K562 (cell line): ENCODE data around the gene S100A7A. TPM values are rescaled to one million over a fixed set of nuclear protein-coding genes. Genes with fewer than 3 reads are reported as not detected.

ENCODE experiments used
- ATAC-seq: fragments of 200-7000 bp; cut with Tn5 transposase; 3 replicates; pipeline ENCODE4 v1.9.1; 2020; ENCODE audit warnings: moderate library complexity
- BruUV-seq: library from RNA; stranded (reverse); fragments of 400-500 nt; replicated peaks from 2 replicates; lab custom pipeline; 2021; lab: Mats Ljungman, UMichigan
- CTCF ChIA-PET: fragments of 300-600 bp; formaldehyde crosslinking; extraction: SDS; loops from one replicate; lab custom pipeline; 2021; ENCODE audit warnings: low intra/inter-chr PET ratio; lab: Yijun Ruan, JAX
- POLR2A ChIA-PET: fragments of 300-600, 350-650 bp; sonication (Branson Sonifier 250); formaldehyde crosslinking; extraction: SDS; loops from one replicate; lab custom pipeline; 2021; ENCODE audit warnings: antibody characterized with exemption, inconsistent platforms; lab: Yijun Ruan, JAX
- DNase-seq, 4 experiments: peaks; one replicate each; pipeline versions ENCODE4 v3.0.0 to v3.0.0-alpha.2; 2011 to 2018; ENCODE audit warnings: low spot score in 3 of 4, mixed read lengths in 3 of 4; ENCODE audit errors: extremely low read depth in 1 of 4
- FAIRE-seq: peaks from 2 replicates; lab custom pipeline; 2011; peaks lifted over from hg19 to GRCh38; lab: Jason Lieb, UNC
- H2AFZ ChIP-seq: 2 replicates; pipeline ENCODE4 v1.6.0; 2011; ENCODE audit warnings: low read depth, low read length, control low read depth, inconsistent platforms
- H3K27ac ChIP-seq: fragments of 200-600 bp; 3 replicates; pipeline ENCODE4 v1.8.0; 2011; ENCODE audit warnings: low read depth, mild to moderate bottlenecking, control low read depth, inconsistent platforms, low read length, moderate library complexity, mixed read lengths; ENCODE audit errors: extremely low read depth
- H3K27me3 ChIP-seq, 2 experiments: fragments of 300-600 bp in 1 of 2; 2 replicates in 1 of 2; 3 replicates in 1 of 2; pipeline versions ENCODE4 v1.6.0 to v1.8.0; 2011; ENCODE audit warnings: inconsistent platforms in 2 of 2, low read length in 2 of 2, mild to moderate bottlenecking in 1 of 2, mixed read lengths in 1 of 2, moderate library complexity in 1 of 2; ENCODE audit not compliant: control insufficient read depth in 2 of 2, insufficient read depth in 2 of 2
- H3K36me3 ChIP-seq: fragments of 300-600 bp; 3 replicates; pipeline ENCODE4 v1.8.0; 2011; ENCODE audit warnings: mild to moderate bottlenecking, low read length, inconsistent platforms; ENCODE audit not compliant: control insufficient read depth, insufficient read depth
- H3K4me1 ChIP-seq, 2 experiments: fragments of 200-600 bp in 1 of 2; replicated peaks in 1 of 2; 2 replicates in 1 of 2; 3 replicates in 1 of 2; pipeline versions ENCODE4 v1.5.1 to v1.8.0; 2011; ENCODE audit warnings: inconsistent platforms in 2 of 2, low read length in 2 of 2, mild to moderate bottlenecking in 1 of 2, mixed read lengths in 1 of 2, moderate library complexity in 1 of 2; ENCODE audit not compliant: control insufficient read depth in 2 of 2, insufficient read depth in 2 of 2
- H3K4me2 ChIP-seq: 2 replicates; pipeline ENCODE4 v1.6.1; 2011; ENCODE audit warnings: low read length, control low read depth, inconsistent platforms, mixed read lengths; ENCODE audit not compliant: insufficient read depth
- H3K4me3 ChIP-seq: fragments of 200-600 bp; sonication (generic), shearing (Covaris generic); 2 replicates; pipeline ENCODE4 v1.5.1; 2016; ENCODE audit warnings: control low read depth, inconsistent platforms
- H3K79me2 ChIP-seq: fragments of 200-600 bp; 3 replicates; pipeline ENCODE4 v1.8.0; 2011; ENCODE audit warnings: low read length, inconsistent platforms; ENCODE audit not compliant: control insufficient read depth, insufficient read depth
- H3K9ac ChIP-seq, 2 experiments: 2 replicates each; pipeline versions ENCODE4 v1.6.0 to v1.6.1; 2011; ENCODE audit warnings: low read depth in 2 of 2, low read length in 2 of 2, control low read depth in 1 of 2, inconsistent platforms in 1 of 2, mild to moderate bottlenecking in 1 of 2, mixed read lengths in 1 of 2; ENCODE audit not compliant: insufficient read depth in 1 of 2
- H3K9me1 ChIP-seq: one replicate; pipeline ENCODE4 v1.6.0; 2011; ENCODE audit warnings: inconsistent platforms, mild to moderate bottlenecking, low read length, moderate library complexity; ENCODE audit not compliant: control insufficient read depth, insufficient read depth
- H3K9me3 ChIP-seq: replicated peaks from 2 replicates; pipeline ENCODE4 v1.5.1; 2011; ENCODE audit warnings: low read depth, low read length, inconsistent platforms; ENCODE audit not compliant: control insufficient read depth, insufficient read depth
- H4K20me1 ChIP-seq: replicated peaks from 2 replicates; pipeline ENCODE4 v1.6.1; 2011; ENCODE audit warnings: low read length, inconsistent platforms, mixed read lengths; ENCODE audit not compliant: control insufficient read depth, insufficient read depth
- ETS2 ChIP-seq: IDR thresholded peaks from 2 replicates; pipeline ENCODE4 v1.6.1; 2016; ENCODE audit warnings: borderline replicate concordance, missing genetic modification characterization, mild to moderate bottlenecking, moderate library complexity, missing compliant biosample characterization; ENCODE audit not compliant: poor library complexity, severe bottlenecking
- JUND ChIP-seq, 2 experiments: IDR thresholded peaks; 2 replicates in 1 of 2; 3 replicates in 1 of 2; pipeline ENCODE4 v1.6.1; 2011; ENCODE audit warnings: borderline replicate concordance in 2 of 2, low read depth in 2 of 2, low read length in 2 of 2, improper control_type of control experiment in 1 of 2, missing biosample characterization in 1 of 2, missing genetic modification characterization in 1 of 2, missing genetic modification reagents in 1 of 2
- MYC ChIP-seq, 2 experiments: fragments of 250-450 bp in 1 of 2; sonication (Bioruptor Pico) in 1 of 2; IDR thresholded peaks; 2 replicates each; pipeline versions ENCODE4 v1.5.1 to v1.6.1; 2012 to 2021; ENCODE audit warnings: low read depth in 2 of 2, borderline replicate concordance in 1 of 2, improper control_type of control experiment in 1 of 2, low read length in 1 of 2, mild to moderate bottlenecking in 1 of 2, moderate library complexity in 1 of 2
- PCBP1 ChIP-seq: fragments of 200-400 bp; formaldehyde crosslinking; IDR thresholded peaks from 2 replicates; pipeline ENCODE4 v1.6.1; 2018; ENCODE audit warnings: mild to moderate bottlenecking, low read depth, low read length; ENCODE audit not compliant: poor library complexity, severe bottlenecking
- PHB2 ChIP-seq: fragments of 450-650 bp; IDR thresholded peaks from 2 replicates; pipeline ENCODE4 v1.6.1; 2017; ENCODE audit warnings: low read depth
- PHTF2 ChIP-seq: fragments of 250-450 bp; sonication (Bioruptor Pico); IDR thresholded peaks from 2 replicates; pipeline ENCODE4 v1.5.0; 2021; ENCODE audit warnings: mild to moderate bottlenecking
- SAP30 ChIP-seq: fragments of 200-600 bp; sonication (generic); IDR thresholded peaks from 2 replicates; pipeline ENCODE4 v1.6.1; 2012; ENCODE audit warnings: borderline replicate concordance, low read depth, mild to moderate bottlenecking, moderate library complexity, low read length, control low read depth, inconsistent platforms; ENCODE audit not compliant: insufficient read depth, poor library complexity, severe bottlenecking
- THAP12 ChIP-seq: fragments of 250-450 bp; sonication (Bioruptor Pico); IDR thresholded peaks from 2 replicates; pipeline ENCODE4 v1.9.0; 2021; ENCODE audit warnings: mild to moderate bottlenecking, inconsistent platforms
- XRCC3 ChIP-seq: fragments of 450-650 bp; IDR thresholded peaks from 2 replicates; pipeline ENCODE4 v1.6.1; 2017; ENCODE audit warnings: mild to moderate bottlenecking, moderate library complexity
- ZC3H11A ChIP-seq: IDR thresholded peaks from 2 replicates; pipeline ENCODE4 v1.6.1; 2012; ENCODE audit warnings: low read depth, low read length, improper control_type of control experiment
- WGBS: fragments of 100-300 bp; shearing (Covaris generic); methylation state at CpG from one replicate; pipeline ENCODE4 v1.1.6; 2016; ENCODE audit warnings: low coverage, mixed read lengths; ENCODE audit not compliant: insufficient coverage; ENCODE audit errors: missing lambda C conversion rate; 5-methylcytosine and 5-hydroxymethylcytosine counted together
- in situ Hi-C: fragments of 300-500 bp; cut with MboI; formaldehyde crosslinking; loops from 4 replicates; pipeline ENCODE4 v1.15.0; 2018; ENCODE audit warnings: inconsistent platforms, mixed read lengths
- intact Hi-C: fragments of 100-400 bp; cut with micrococcal nuclease; formaldehyde crosslinking; loops from 2 replicates; pipeline ENCODE4 v1.14.2; 2022
- polyA plus RNA-seq, 8 experiments: library from polyadenylated mRNA; depleted of rRNA in 4 of 8; stranded (reverse) in 5 of 8; unstranded in 3 of 8; fragments of >200 nt; fragmentation: Nextera tagmentation in 2 of 8; fragmentation: Illumina TruSeq in 1 of 8; extraction: Ambion mirVana in 2 of 8; extraction: Trizol in 1 of 8; gene quantifications; 2 replicates each; pipeline versions ENCODE4 v1.2.1 to v1.2.3, GENCODE V29; 2011 to 2014; ENCODE audit warnings: inconsistent platforms in 1 of 8, missing spikeins in 1 of 8
- total RNA-seq, 7 experiments: library from RNA; depleted of rRNA in 6 of 7; stranded (reverse); fragments of >200 nt in 6 of 7; fragmentation: Illumina TruSeq in 2 of 7; extraction: Trizol in 2 of 7; gene quantifications; 2 replicates each; pipeline versions ENCODE4 v1.2.1 to v1.2.3, GENCODE V29; 2011 to 2021; ENCODE audit warnings: low replicate concordance in 1 of 7

Gene S100A7A
- total and polyA plus RNA-seq, 9 of the 15 experiments (the other 6 are each of a cell fraction or from before 2014, with no cell fraction given): not detected

GRCh38 chr1:153367090-153367489 is 49.2 kb upstream of the S100A7A start:
- no peak for DNase-seq
- 0% methylated on average over 1 of the region's 2 CpGs for WGBS
- Histone ChIP-seq H3K4me1 (no peaks in the 10 kb centered on the region), H3K9me3 (no peaks in the 10 kb centered on the region), H3K79me2 (no peaks in the 10 kb centered on the region), H3K27ac (no peak overlapping the region), H3K4me3 (no peak overlapping the region), H3K9ac (no peak overlapping the region), H3K9me1 (no peaks in the 10 kb centered on the region), H3K4me2 (no peak overlapping the region), H2AFZ (no peak overlapping the region), H3K36me3 (no peaks in the 10 kb centered on the region), H4K20me1 (no peaks in the 10 kb centered on the region), H3K27me3 (peaks cover 3 to 34% of the 10 kb centered on the region in 2 experiments; a peak in 3 of 5 replicates)
- ATAC-seq: no peak
- in situ Hi-C loops: no loop called here
- ChIA-PET CTCF (no interaction called here), POLR2A (interaction anchor here (1.3 kb wide), 1 partner anchor 10 kb away, joined by 4 read pairs; the partner anchor contains the start of gene S100A9)
- intact Hi-C loops: no loop called here
- no TSS peak for BruUV-seq
- FAIRE-seq: no peak
- TF ChIP-seq THAP12 (CRISPR knock-in tag) (no peak), PCBP1 (no peak), PHB2 (no peak), ZC3H11A (no peak), XRCC3 (no peak), ETS2 (tag) (no peak), SAP30 (no peak), JUND (IDR thresholded peaks at IDR 0.05; ENCODE audit: borderline replicate concordance, low read depth, low read length) (no peak), JUND (tag; IDR thresholded peaks at IDR 0.05; ENCODE audit: borderline replicate concordance, low read depth, low read length) (no peak), MYC (IDR thresholded peaks at IDR 0.05; ENCODE audit: low read depth, low read length) (no peak), MYC (CRISPR knock-in tag; IDR thresholded peaks at IDR 0.05; ENCODE audit: borderline replicate concordance, low read depth) (no peak), PHTF2 (no peak)
